Activated CD4-positive, alpha-beta T cell treated with anti-CD3 and anti-CD28 coated beads, Interleukin-2, amount 50 U/mL, for 48 hours (primary cell): ENCODE measurements around the gene ZNF205.
A peak's percentile ranks its signal among the peaks of the same experiment; 100 is the strongest.
"Not testable (repeated sequence)": the region's sequence is repeated elsewhere in the genome, so short reads cannot be mapped to it uniquely, and the experiment has no call there.

Source experiments
- DNase-seq, 2 experiments: peaks; one replicate each; pipeline ENCODE4 v3.0.0-alpha.2; 2020

The ZNF205 gene

DNA sequence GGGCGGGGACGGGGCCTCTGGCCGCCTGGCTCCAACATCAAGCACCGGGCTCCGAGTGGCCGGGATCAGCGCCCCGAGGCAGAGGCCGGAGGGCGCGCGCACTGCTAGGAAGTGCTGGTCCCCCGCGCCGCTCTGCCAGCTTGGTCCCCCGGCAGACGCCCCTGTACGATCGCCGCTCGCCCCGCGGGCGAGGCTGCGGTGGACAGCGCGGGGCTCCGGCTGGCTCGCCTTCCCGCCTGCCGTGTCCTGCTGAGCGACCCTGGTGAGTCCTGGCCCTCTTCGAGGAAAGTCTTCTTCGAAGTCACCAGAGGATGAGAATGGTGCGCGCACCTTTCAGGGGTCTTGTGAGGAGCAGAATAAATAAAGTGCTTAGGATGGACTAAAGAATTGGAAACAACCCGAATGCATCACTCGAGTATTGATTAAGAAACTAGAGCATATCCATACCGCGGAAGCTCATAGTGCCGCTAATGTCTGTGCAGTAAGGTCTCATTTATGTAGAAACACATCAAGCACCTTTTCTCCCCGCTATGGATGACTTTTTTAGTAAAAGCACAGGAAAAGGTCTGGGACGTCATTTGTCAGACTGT lies 22.8 kb downstream of the ZNF205 start:
- no peak for DNase-seq

GRCh38 chr16:3137267-3137666 lies 24.9 kb downstream of the ZNF205 start:
- DNase-seq = no peak

DNA sequence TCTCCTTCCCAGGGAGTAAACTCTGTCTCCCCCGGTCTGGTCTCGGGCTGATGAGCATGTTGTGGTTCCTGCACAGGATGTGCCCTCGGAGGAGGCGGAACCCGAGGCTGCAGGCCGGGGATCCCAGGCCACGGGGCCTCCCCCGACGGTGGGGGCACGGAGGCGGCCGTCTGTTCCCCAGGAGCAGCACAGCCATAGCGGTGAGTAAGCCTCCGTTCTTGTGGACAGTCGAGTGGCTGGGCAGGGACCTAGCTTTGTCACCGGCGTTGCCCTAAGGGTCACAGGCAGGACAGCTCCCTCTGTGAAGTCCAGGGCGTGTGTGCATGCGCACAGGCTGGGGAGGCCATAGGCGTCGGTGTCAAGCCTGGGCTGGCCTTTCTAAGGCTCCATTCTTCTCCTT lies 26.0 kb downstream of the ZNF205 start:
- DNase-seq = no peak

DNA sequence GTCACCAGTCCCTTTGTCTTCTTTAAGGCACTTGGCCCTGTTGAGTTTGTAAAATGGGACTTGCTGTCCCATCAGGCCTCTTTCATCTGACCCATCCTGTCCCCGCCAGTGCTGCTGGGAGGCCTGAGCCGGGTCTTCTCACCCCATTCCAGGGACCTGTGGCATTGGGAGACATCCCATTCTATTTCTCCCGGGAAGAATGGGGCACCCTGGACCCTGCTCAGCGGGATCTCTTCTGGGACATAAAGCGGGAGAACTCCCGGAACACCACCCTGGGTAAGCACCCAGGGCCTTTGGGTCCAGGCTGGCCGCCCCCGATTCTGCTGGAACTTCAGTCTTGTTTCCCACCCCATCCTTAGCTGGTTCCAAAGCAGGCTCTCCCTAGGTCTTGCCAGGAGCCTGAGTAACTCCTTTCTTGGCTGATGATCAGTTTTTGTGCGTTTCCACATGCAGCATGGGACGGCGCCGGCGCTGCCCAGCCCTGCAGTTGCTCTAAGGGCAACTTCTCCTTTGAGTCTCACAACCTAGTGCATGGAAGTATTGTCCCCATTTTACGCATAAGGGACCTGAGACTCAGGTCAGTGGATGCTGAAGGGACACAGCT lies 26.5 kb downstream of the ZNF205 start:
- no peak for DNase-seq

GRCh38 chr16:3139561-3139960 lies 27.2 kb downstream of the ZNF205 start:
- not testable (repeated sequence) for DNase-seq

DNA sequence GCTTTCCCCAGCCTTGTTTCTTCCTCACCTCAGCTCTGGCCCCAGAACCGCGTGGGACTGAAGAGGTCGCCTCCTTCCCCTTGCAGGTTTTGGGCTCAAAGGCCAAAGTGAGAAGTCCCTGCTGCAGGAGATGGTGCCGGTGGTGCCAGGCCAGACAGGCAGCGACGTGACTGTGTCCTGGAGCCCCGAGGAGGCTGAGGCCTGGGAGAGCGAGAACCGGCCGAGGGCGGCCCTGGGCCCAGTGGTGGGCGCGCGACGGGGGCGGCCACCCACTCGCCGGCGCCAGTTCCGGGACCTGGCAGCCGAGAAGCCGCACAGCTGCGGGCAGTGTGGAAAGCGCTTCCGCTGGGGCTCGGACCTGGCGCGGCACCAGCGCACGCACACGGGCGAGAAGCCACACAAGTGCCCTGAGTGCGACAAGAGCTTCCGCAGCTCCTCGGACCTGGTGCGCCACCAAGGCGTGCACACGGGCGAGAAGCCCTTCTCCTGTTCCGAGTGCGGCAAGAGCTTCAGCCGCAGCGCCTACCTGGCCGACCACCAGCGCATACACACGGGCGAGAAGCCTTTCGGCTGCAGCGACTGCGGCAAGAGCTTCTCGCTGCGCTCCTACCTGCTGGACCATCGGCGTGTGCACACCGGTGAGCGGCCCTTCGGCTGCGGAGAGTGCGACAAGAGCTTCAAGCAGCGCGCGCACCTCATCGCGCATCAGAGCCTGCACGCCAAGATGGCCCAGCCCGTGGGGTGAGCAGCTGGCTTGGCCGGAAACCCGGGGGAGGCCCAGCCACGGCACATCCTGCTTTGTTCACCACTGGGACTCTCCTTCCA lies 28.4 kb downstream of the ZNF205 start:
- no peak for DNase-seq

DNA sequence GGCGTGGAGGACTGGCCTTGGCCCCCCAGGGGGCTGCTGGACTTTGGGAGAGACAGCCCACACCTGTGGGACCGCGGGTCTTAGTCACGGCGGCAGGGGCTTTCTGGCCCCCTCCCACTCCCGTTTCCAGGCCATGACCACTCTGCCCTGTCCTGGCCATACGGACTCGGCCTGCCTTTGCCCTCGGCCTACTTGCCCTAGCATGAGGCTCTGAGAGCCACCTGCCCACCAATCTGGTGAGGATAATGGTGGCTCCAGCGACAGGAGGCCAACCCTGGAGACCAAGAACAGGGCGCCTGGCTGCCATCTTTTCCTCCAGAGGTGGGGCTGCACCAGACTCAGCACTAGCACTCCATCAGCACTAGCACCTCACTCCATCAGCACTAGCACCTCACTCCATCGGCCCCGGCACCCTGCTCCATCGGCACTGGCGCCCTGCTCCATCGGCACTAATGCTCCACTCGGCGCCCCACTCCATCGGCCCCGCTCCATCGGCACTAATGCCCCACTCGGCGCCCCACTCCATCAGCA lies 29.5 kb downstream of the ZNF205 start:
- DNase-seq = no peak

- DNase-seq = no peak
Measured at GRCh38 chr16:3142327-3142726, 29.9 kb downstream of the ZNF205 start.

DNA sequence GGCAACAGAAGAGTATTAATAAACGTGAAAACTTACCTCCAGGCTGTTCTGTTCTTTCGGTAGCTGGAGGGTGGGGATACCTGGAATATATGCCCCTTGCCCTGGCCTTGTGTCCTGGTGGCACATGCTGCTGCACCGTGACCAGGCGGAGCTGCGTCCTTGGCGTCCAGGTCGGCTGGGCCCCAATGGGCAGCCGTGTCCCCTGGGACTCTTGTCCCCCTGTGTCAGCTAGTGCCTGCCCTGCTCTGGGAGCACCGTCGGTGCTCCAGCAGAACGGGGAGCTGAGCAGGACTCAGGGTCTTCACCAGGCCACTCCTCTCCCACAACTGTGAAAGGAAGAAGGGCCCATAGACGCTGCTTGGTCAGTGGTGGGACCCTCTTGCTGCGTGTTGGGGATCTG lies 30.4 kb downstream of the ZNF205 start:
- DNase-seq = no peak

DNA sequence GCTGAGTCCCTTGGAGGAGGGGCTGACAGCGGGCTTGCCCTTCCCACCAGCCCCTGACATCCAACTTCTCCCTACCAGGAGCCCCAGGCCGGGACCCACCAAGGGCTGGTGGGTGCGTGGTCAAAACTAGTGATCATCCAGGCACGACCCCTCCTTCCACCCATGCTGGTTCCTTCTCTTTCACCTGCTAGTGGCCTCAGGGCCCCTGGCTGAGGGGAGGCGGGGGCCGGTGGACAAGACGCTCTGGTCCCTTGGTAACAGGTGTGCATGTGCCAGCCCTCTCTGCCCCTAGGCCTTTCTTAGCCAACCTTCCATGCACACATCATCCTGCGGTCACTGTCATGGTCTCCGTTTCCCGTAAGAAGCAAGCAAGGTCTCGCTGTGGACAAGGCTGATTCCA lies 30.8 kb downstream of the ZNF205 start:
- DNase-seq = no peak

- no peak for DNase-seq
Measured at GRCh38 chr16:3143598-3144320, 31.4 kb downstream of the ZNF205 start.

GRCh38 chr16:3144321-3144983 lies 32.1 kb downstream of the ZNF205 start:
- DNase-seq = no peak

DNA sequence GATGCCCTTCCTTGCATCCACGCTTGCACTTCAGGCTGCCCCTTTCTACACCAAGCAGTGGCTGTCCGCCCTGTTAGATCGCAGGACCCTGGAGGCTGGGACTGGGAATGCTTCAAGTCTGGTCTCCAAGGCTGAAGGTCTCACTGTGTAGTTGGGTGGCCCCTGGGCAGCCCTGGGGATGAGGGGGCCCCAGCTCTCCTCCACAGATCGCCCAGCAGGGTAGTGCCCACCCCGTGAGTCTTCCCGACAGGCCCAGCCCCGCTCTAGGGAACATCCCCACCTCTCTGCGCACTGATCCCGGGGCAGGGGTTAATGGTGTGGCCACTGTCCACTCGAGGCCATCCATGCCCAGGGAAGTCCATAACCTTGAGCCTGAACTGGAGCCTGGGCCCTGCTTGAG lies 32.8 kb downstream of the ZNF205 start:
- DNase-seq = no peak

- no peak for DNase-seq
Measured at GRCh38 chr16:3145660-3146059, 33.3 kb downstream of the ZNF205 start.

- no peak for DNase-seq
Measured at GRCh38 chr16:3147046-3147756, 34.8 kb downstream of the ZNF205 start.

DNA sequence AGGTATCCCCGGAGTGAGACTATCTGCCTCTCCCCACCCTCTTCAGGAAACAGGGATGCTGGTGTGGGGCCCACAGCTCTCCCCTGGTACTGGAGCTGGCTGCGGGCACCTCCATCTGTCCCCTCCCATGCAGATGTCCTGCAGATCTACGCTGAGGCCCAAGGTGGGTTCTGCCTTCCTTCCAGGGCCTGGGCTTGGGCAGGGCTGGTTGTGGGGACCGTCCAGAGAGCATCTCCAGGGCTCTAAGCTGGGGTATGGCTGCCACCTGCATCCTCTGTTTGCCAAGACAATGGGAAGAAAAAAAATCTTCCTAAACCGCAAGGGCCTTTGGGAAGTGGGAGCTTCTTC lies 35.3 kb downstream of the ZNF205 start:
- DNase-seq = no peak

DNA sequence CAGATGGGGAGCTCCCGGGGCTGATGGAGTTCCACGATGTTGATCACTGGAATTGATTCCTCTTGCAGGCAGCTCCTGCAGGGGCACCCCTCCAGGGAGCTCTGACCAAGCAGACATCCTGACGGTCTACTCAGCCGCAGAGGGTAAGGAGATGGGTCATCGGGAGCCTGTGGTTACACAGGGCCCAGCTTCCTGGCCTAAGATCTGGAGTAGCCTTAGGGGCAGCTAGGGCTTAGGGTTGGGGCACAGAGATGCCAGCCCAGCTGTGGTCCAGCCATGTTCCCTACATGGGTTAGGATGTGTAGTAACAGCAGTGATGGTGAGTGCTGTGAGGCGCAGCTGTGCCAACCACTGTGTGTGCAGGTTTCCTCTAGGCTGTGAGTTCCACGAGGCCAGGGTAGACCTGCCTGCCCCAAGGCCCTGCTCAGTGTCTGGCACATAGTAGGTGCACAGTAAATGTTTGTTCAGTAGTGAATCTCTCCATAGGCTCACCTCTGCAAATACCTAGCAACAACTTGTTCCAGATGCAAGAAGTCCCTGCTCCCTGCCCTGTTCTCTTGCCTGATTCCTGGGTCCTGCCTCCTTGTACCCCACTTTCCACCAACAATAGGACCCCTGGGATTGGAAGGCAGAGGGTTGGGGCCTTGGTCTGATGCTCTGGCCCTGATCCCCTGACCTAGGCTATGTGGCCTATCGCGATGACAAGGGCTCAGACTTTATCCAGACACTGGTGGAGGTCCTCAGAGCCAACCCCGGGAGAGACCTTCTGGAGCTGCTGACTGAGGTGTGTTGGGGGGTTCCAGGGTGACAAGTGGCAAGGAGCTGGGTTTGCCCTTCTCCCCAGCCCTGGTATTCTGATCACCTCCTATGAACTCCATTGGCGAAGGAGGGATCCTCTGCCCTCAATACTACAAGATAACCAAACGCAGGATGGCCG lies 36.1 kb downstream of the ZNF205 start:
- DNase-seq = no peak

- DNase-seq = no peak
Measured at GRCh38 chr16:3149193-3149530, 36.8 kb downstream of the ZNF205 start.

GRCh38 chr16:3149630-3150345 lies 37.4 kb downstream of the ZNF205 start:
- peak; percentile 67 to 73 for DNase-seq
